HG03342 (cell line): ENCODE results near the gene OTUB2.

Experiments
- ATAC-seq: cut with Tn5 transposase; IDR thresholded peaks from one replicate; pipeline ENCODE4 v1.9.1; 2021; ENCODE audit warnings: mild to moderate bottlenecking, moderate library complexity; ENCODE audit not compliant: unreplicated experiment

Gene OTUB2

DNA sequence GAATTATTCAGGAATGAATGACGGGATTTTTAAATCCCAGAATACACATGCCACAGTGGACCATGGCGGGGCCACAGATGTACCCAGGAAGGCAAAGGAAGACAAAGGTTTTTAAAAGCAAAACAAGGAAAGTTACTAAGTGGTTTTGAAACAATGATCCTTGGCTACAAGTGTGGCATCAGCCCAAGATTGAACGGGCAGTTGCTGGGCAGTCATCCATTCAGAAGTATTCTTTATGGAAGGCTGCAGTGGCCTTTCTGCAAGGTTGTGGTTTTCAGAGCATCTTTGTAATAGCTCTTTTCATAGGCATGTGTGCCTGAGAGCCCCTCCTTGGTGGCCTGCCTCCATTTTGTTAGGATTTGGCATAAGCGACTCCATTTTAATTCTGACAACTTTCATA, 71.0 kb downstream of the OTUB2 start:
- ATAC-seq: no peak
